Measurements from ENCODE around the gene ABCF3. TPM values are rescaled to one million over a fixed set of nuclear protein-coding genes. Genes with fewer than 3 reads are reported as not detected.

Gene ABCF3
- total RNA-seq, 2 donors from 2014 or later, result 41.8 to 46.1 TPM

GRCh38 chr3:184154885-184155643 is 30.9 kb upstream of the ABCF3 start, which contains the start of gene DVL3:
DVL3 (plus strand) TSS chr3:184155377; CDS start chr3:184155636, 259 bp downstream.
- DNase-seq (peak; percentile 73 to 81 (median 75)), ATAC-seq (peak; percentile 94)
- no peaks in the 10 kb centered on the region for H3K36me3 ChIP-seq (replicated peaks in 1 of 2; ENCODE audit: insufficient read depth in 1 of 2, low read depth in 2 of 2)
- H3K27ac ChIP-seq, result peak within 1 kb of the TSS; percentile 76 to 91 (median 80)
- 1 to 20% methylated on average over 2 to 71 of the region's 84 CpGs for WGBS, 2 donors
- peak within 1 kb of the TSS; percentile 85 to 88 for H3K4me3 ChIP-seq
- no peaks in the 10 kb centered on the region for H3K9me3 ChIP-seq
- H3K4me1 ChIP-seq, result peaks cover 38% of the 10 kb centered on the region
- H3K27me3 ChIP-seq, result no peaks in the 10 kb centered on the region
- TF ChIP-seq POLR2A (IDR thresholded peaks at IDR 0.05) (peak in 2 of 3 donors; percentile 28 to 33), CTCF (IDR thresholded peaks at IDR 0.05) (no peak)
- intact Hi-C loops (cut with DNase I), result no loop called here

- Histone ChIP-seq H3K36me3 (replicated peaks in 1 of 2; ENCODE audit: insufficient read depth in 1 of 2, low read depth in 2 of 2) (no peaks in the 10 kb centered on the region), H3K4me1 (peaks cover 46% of the 10 kb centered on the region), H3K27ac (peak overlapping the region; percentile 76 to 91 (median 80)), H3K4me3 (peak overlapping the region; percentile 85 to 88), H3K9me3 (no peaks in the 10 kb centered on the region), H3K27me3 (no peaks in the 10 kb centered on the region)
- peak; percentile 27 for ATAC-seq
- peak in 3 of 4 donors; percentile 35 to 43 (median 36) for DNase-seq
- intact Hi-C loops (cut with DNase I), result no loop called here
- TF ChIP-seq CTCF (IDR thresholded peaks at IDR 0.05) (no peak), POLR2A (IDR thresholded peaks at IDR 0.05) (no peak)
- WGBS, 2 donors, result 0% methylated on average over 10 to 47 of the region's 47 CpGs
These were observed 30.1 kb upstream of the ABCF3 start for GRCh38 chr3:184155644-184156521.

- Histone ChIP-seq H3K4me1 (peaks cover 48% of the 10 kb centered on the region), H3K36me3 (replicated peaks in 1 of 2; ENCODE audit: insufficient read depth in 1 of 2, low read depth in 2 of 2) (no peaks in the 10 kb centered on the region), H3K27me3 (no peaks in the 10 kb centered on the region), H3K4me3 (peak overlapping the region; percentile 85 to 88), H3K9me3 (no peaks in the 10 kb centered on the region), H3K27ac (peak overlapping the region; percentile 40 to 91 (median 76))
- WGBS, 2 donors, result 0 to 4% methylated on average over 5 to 6 of the region's 6 CpGs
- intact Hi-C loops (cut with DNase I), result no loop called here
- no peak for TF ChIP-seq CTCF (IDR thresholded peaks at IDR 0.05)
- no peak for TF ChIP-seq POLR2A (IDR thresholded peaks at IDR 0.05)
- DNase-seq (peak; percentile 38 to 54 (median 48)), ATAC-seq (peak; percentile 33)
These were observed 29.5 kb upstream of the ABCF3 start for GRCh38 chr3:184156522-184156955.

GRCh38 chr3:184157206-184157605 is 28.8 kb upstream of the ABCF3 start:
- H3K36me3 ChIP-seq (replicated peaks in 1 of 2; ENCODE audit: insufficient read depth in 1 of 2, low read depth in 2 of 2), result no peaks in the 10 kb centered on the region
- no peak for TF ChIP-seq CTCF (IDR thresholded peaks at IDR 0.05)
- no peak for TF ChIP-seq POLR2A (IDR thresholded peaks at IDR 0.05)
- peak overlapping the region in 1 of 2 donors; percentile 85 for H3K4me3 ChIP-seq
- peak overlapping the region in 3 of 4 donors; percentile 76 to 91 (median 77) for H3K27ac ChIP-seq
- DNase-seq (no peak), ATAC-seq (no peak)
- intact Hi-C loops (cut with DNase I), result no loop called here
- no peaks in the 10 kb centered on the region for H3K9me3 ChIP-seq
- H3K4me1 ChIP-seq, result peaks cover 48% of the 10 kb centered on the region
- no peaks in the 10 kb centered on the region for H3K27me3 ChIP-seq
